Natural killer cell (primary cell): ENCODE data around the gene SKAP2. TPM values are rescaled to one million over a fixed set of nuclear protein-coding genes. Genes with fewer than 3 reads are reported as not detected.
A peak's percentile ranks its signal among the peaks of the same experiment; 100 is the strongest.

Experiments used
- ATAC-seq, 3 donors: fragments of 150-1000 bp in 2 of 3; fragments of 200-7000 bp in 1 of 3; cut with Tn5 transposase; 1 replicate in 1 of 3; 2 replicates in 2 of 3; pipeline ENCODE4 v1.10.0; 2021; ENCODE audit warnings: mild to moderate bottlenecking in 2 of 3, moderate library complexity in 2 of 3
- DNase-seq, 2 donors: peaks; one replicate each; pipeline versions ENCODE4 v3.0.0 to v3.0.0-alpha.2; 2013 to 2021; ENCODE audit warnings: mixed read lengths in 1 of 2
- H3K27ac ChIP-seq: one replicate; pipeline ENCODE4 v1.5.1; 2013; ENCODE audit warnings: mild to moderate bottlenecking, low read length
- H3K27me3 ChIP-seq: one replicate; pipeline ENCODE4 v1.6.1; 2013; ENCODE audit warnings: low read length; ENCODE audit not compliant: control insufficient read depth, insufficient read depth
- H3K36me3 ChIP-seq: one replicate; pipeline ENCODE4 v1.6.1; 2013; ENCODE audit warnings: low read length; ENCODE audit not compliant: control insufficient read depth, insufficient read depth
- H3K4me1 ChIP-seq: one replicate; pipeline ENCODE4 v1.6.1; 2013; ENCODE audit warnings: low read length; ENCODE audit not compliant: control insufficient read depth, insufficient read depth
- H3K4me3 ChIP-seq: one replicate; pipeline ENCODE4 v1.5.1; 2013; ENCODE audit warnings: low read length
- H3K9me3 ChIP-seq: one replicate; pipeline ENCODE4 v1.6.1; 2013; ENCODE audit warnings: low read length; ENCODE audit not compliant: control insufficient read depth, insufficient read depth
- H3K27ac Mint-ChIP-seq, 2 donors: one replicate each; pipeline ENCODE4 v1.8.0; 2022; ENCODE audit warnings: mild to moderate bottlenecking in 2 of 2, mixed read lengths in 2 of 2, moderate library complexity in 1 of 2
- H3K27me3 Mint-ChIP-seq, 2 donors: one replicate each; pipeline ENCODE4 v1.8.0; 2022; ENCODE audit warnings: low read depth in 2 of 2, mixed read lengths in 2 of 2
- H3K36me3 Mint-ChIP-seq: one replicate; pipeline ENCODE4 v1.8.0; 2022; ENCODE audit warnings: mixed read lengths
- H3K4me1 Mint-ChIP-seq, 2 donors: one replicate each; pipeline ENCODE4 v1.8.0; 2022; ENCODE audit warnings: mixed read lengths in 2 of 2
- H3K4me3 Mint-ChIP-seq: one replicate; pipeline ENCODE4 v1.8.0; 2022; ENCODE audit warnings: mild to moderate bottlenecking, moderate library complexity, mixed read lengths
- H3K9me3 Mint-ChIP-seq, 2 donors: one replicate each; pipeline ENCODE4 v1.8.0; 2022; ENCODE audit warnings: mixed read lengths in 2 of 2
- CTCF ChIP-seq: fragments of 200-600 bp; IDR thresholded peaks from one replicate; pipeline ENCODE4 v1.8.0; 2022; ENCODE audit warnings: antibody characterized with exemption
- WGBS: methylation state at CpG from one replicate; pipeline ENCODE4 v1.1.7; 2013; ENCODE audit warnings: missing lambda C conversion rate; ENCODE audit not compliant: insufficient coverage; 5-methylcytosine and 5-hydroxymethylcytosine counted together
- intact Hi-C: fragments of 100-400 bp; cut with micrococcal nuclease; formaldehyde crosslinking; loops from one replicate; pipeline ENCODE4 v1.14.2; 2022
- total RNA-seq, 4 donors: library from RNA; stranded (reverse); fragments of 120-200 nt in 1 of 4; gene quantifications; one replicate each; pipeline versions ENCODE4 v1.2.3 to v1.2.4, GENCODE V29; 2013 to 2022

Gene SKAP2
- total RNA-seq, 3 donors from 2014 or later (not counting 1 experiment from before 2014, with no cell fraction given) = 26.8 to 42.4 (median 35.1) TPM

GRCh38 chr7:26910221-26910620, 45.8 kb upstream of the SKAP2 start:
- DNase-seq (peak in 1 of 2 donors; percentile 14), ATAC-seq (peak in 1 of 3 donors; percentile 43)
- Mint-ChIP-seq H3K4me1 (no peaks in the 10 kb centered on the region), H3K4me3 (no peak overlapping the region), H3K27ac (no peak overlapping the region), H3K27me3 (peaks cover 0 to 11% of the 10 kb centered on the region in 2 donors), H3K36me3 (no peaks in the 10 kb centered on the region), H3K9me3 (no peaks in the 10 kb centered on the region)
- Histone ChIP-seq H3K9me3 (no peaks in the 10 kb centered on the region), H3K4me1 (no peaks in the 10 kb centered on the region), H3K27me3 (no peaks in the 10 kb centered on the region), H3K36me3 (no peaks in the 10 kb centered on the region), H3K27ac (no peak overlapping the region), H3K4me3 (no peak overlapping the region)
- 54% methylated on average over 4 of the region's 4 CpGs for WGBS
- no peak for TF ChIP-seq CTCF
- intact Hi-C loops = no loop called here

- H3K9me3 ChIP-seq = no peaks in the 10 kb centered on the region
- H3K9me3 Mint-ChIP-seq = no peaks in the 10 kb centered on the region
- H3K36me3 Mint-ChIP-seq = no peaks in the 10 kb centered on the region
- TF ChIP-seq CTCF = no peak
- no peak overlapping the region for H3K27ac ChIP-seq
- ATAC-seq = no peak
- DNase-seq = no peak
- H3K36me3 ChIP-seq = no peaks in the 10 kb centered on the region
- no peak overlapping the region for H3K27ac Mint-ChIP-seq
- H3K27me3 Mint-ChIP-seq = peaks cover 13 to 32% of the 10 kb centered on the region in 2 donors
- intact Hi-C loops = no loop called here
- H3K4me3 Mint-ChIP-seq = no peak overlapping the region
- H3K4me3 ChIP-seq = no peak overlapping the region
- H3K27me3 ChIP-seq = peaks cover 10% of the 10 kb centered on the region
- no peaks in the 10 kb centered on the region for H3K4me1 Mint-ChIP-seq
- no peaks in the 10 kb centered on the region for H3K4me1 ChIP-seq
Observed at GRCh38 chr7:26900251-26900650, 35.9 kb upstream of the SKAP2 start.

- Mint-ChIP-seq H3K27me3 (peaks cover 12 to 40% of the 10 kb centered on the region in 2 donors), H3K27ac (no peak overlapping the region), H3K36me3 (no peaks in the 10 kb centered on the region), H3K4me1 (no peaks in the 10 kb centered on the region), H3K9me3 (no peaks in the 10 kb centered on the region), H3K4me3 (no peak overlapping the region)
- no peak for TF ChIP-seq CTCF
- no peaks in the 10 kb centered on the region for H3K4me1 ChIP-seq
- H3K4me3 ChIP-seq = no peak overlapping the region
- H3K27me3 ChIP-seq = peaks cover 10% of the 10 kb centered on the region
- H3K36me3 ChIP-seq = no peaks in the 10 kb centered on the region
- no CpG with 5 or more reads among the region's 1 CpG for WGBS
- intact Hi-C loops = no loop called here
- ATAC-seq = no peak
- no peak for DNase-seq
- no peaks in the 10 kb centered on the region for H3K9me3 ChIP-seq
- H3K27ac ChIP-seq = no peak overlapping the region
Observed at GRCh38 chr7:26899519-26899918, 35.1 kb upstream of the SKAP2 start.

- Histone ChIP-seq H3K9me3 (no peaks in the 10 kb centered on the region), H3K4me3 (no peak overlapping the region), H3K27me3 (peaks cover 10% of the 10 kb centered on the region), H3K36me3 (no peaks in the 10 kb centered on the region), H3K4me1 (no peaks in the 10 kb centered on the region), H3K27ac (no peak overlapping the region)
- Mint-ChIP-seq H3K9me3 (no peaks in the 10 kb centered on the region), H3K4me3 (no peak overlapping the region), H3K27me3 (peaks cover 12 to 46% of the 10 kb centered on the region in 2 donors), H3K36me3 (no peaks in the 10 kb centered on the region), H3K4me1 (no peaks in the 10 kb centered on the region), H3K27ac (no peak overlapping the region)
- DNase-seq = no peak
- intact Hi-C loops = no loop called here
- 90% methylated on average over 2 of the region's 2 CpGs for WGBS
- TF ChIP-seq CTCF = no peak
- no peak for ATAC-seq
Observed at GRCh38 chr7:26898891-26899290, 34.5 kb upstream of the SKAP2 start.
